ENCODE measurements around the gene P2RY8. TPM values are rescaled to one million over a fixed set of nuclear protein-coding genes. Genes with fewer than 3 reads are reported as not detected.
"Not testable (repeated sequence)": the region's sequence is repeated elsewhere in the genome, so short reads cannot be mapped to it uniquely, and the experiment has no call there.

Gene P2RY8
- total RNA-seq, 2 experiments from 2014 or later = 82.4 to 109 TPM

GRCh38 chrX:1443496-1444075, 93.4 kb downstream of the P2RY8 start:
- peaks cover 67% of the 10 kb centered on the region for H3K36me3 Mint-ChIP-seq
- H3K27me3 Mint-ChIP-seq = no peaks in the 10 kb centered on the region
- ATAC-seq (no peak), DNase-seq (peak; percentile 32)
- H3K9me3 Mint-ChIP-seq (ENCODE audit: low read depth) = peaks cover 30% of the 10 kb centered on the region
- no peak overlapping the region for H3K4me3 Mint-ChIP-seq
- no peak overlapping the region for H3K27ac Mint-ChIP-seq
- H3K4me1 Mint-ChIP-seq = peaks cover 19% of the 10 kb centered on the region
- CTCF ChIA-PET = no interaction called here

GRCh38 chrX:1442724-1443367, 94.1 kb downstream of the P2RY8 start:
- Mint-ChIP-seq H3K4me3 (no peak overlapping the region), H3K27ac (no peak overlapping the region), H3K27me3 (no peaks in the 10 kb centered on the region), H3K9me3 (ENCODE audit: low read depth) (peaks cover 23% of the 10 kb centered on the region), H3K36me3 (peaks cover 66% of the 10 kb centered on the region), H3K4me1 (peaks cover 11% of the 10 kb centered on the region)
- CTCF ChIA-PET = no interaction called here
- DNase-seq (no peak), ATAC-seq (no peak)

GRCh38 chrX:1442016-1442665, 94.8 kb downstream of the P2RY8 start:
- no peak overlapping the region for H3K4me3 Mint-ChIP-seq
- H3K9me3 Mint-ChIP-seq (ENCODE audit: low read depth) = peaks cover 18% of the 10 kb centered on the region
- ATAC-seq (no peak), DNase-seq (peak; percentile 36)
- no peak overlapping the region for H3K27ac Mint-ChIP-seq
- CTCF ChIA-PET = no interaction called here
- H3K4me1 Mint-ChIP-seq = peaks cover 4% of the 10 kb centered on the region
- H3K36me3 Mint-ChIP-seq = peaks cover 66% of the 10 kb centered on the region
- H3K27me3 Mint-ChIP-seq = no peaks in the 10 kb centered on the region

- no peak for ATAC-seq
- peak; percentile 14 for DNase-seq
- H3K4me1 Mint-ChIP-seq = no peaks in the 10 kb centered on the region
- no peak overlapping the region for H3K4me3 Mint-ChIP-seq
- H3K27ac Mint-ChIP-seq = no peak overlapping the region
- H3K9me3 Mint-ChIP-seq (ENCODE audit: low read depth) = peaks cover 16% of the 10 kb centered on the region
- H3K36me3 Mint-ChIP-seq = peaks cover 66% of the 10 kb centered on the region
- no peaks in the 10 kb centered on the region for H3K27me3 Mint-ChIP-seq
- CTCF ChIA-PET = no interaction called here
Measured at GRCh38 chrX:1440506-1440905, 96.5 kb downstream of the P2RY8 start.

GRCh38 chrX:1435241-1435895, 101.6 kb downstream of the P2RY8 start:
- DNase-seq (peak; percentile 34), ATAC-seq (no peak)
- CTCF ChIA-PET = no interaction called here
- no peaks in the 10 kb centered on the region for H3K4me1 Mint-ChIP-seq
- no peak overlapping the region for H3K4me3 Mint-ChIP-seq
- H3K9me3 Mint-ChIP-seq (ENCODE audit: low read depth) = no peaks in the 10 kb centered on the region
- no peak overlapping the region for H3K27ac Mint-ChIP-seq
- H3K36me3 Mint-ChIP-seq = peaks cover 46% of the 10 kb centered on the region
- no peaks in the 10 kb centered on the region for H3K27me3 Mint-ChIP-seq

GRCh38 chrX:1434871-1435240, 102.1 kb downstream of the P2RY8 start:
- no peak overlapping the region for H3K27ac Mint-ChIP-seq
- CTCF ChIA-PET = no interaction called here
- H3K36me3 Mint-ChIP-seq = peaks cover 43% of the 10 kb centered on the region

GRCh38 chrX:1433646-1434357, 103.2 kb downstream of the P2RY8 start:
- CTCF ChIA-PET = no interaction called here
- Mint-ChIP-seq H3K36me3 (peaks cover 37% of the 10 kb centered on the region), H3K9me3 (ENCODE audit: low read depth) (no peaks in the 10 kb centered on the region), H3K4me1 (no peaks in the 10 kb centered on the region), H3K27me3 (no peaks in the 10 kb centered on the region), H3K4me3 (no peak overlapping the region), H3K27ac (no peak overlapping the region)
- DNase-seq = no peak
- no peak for ATAC-seq

More at GRCh38 chrX:1434871-1435240, 102.1 kb downstream of the P2RY8 start:
- Mint-ChIP-seq H3K4me1 (no peaks in the 10 kb centered on the region), H3K9me3 (ENCODE audit: low read depth) (no peaks in the 10 kb centered on the region), H3K4me3 (no peak overlapping the region), H3K27me3 (no peaks in the 10 kb centered on the region)
- peak; percentile 39 for DNase-seq
- ATAC-seq = no peak

- no peaks in the 10 kb centered on the region for H3K4me1 Mint-ChIP-seq
- H3K4me3 Mint-ChIP-seq = no peak overlapping the region
- H3K27me3 Mint-ChIP-seq = no peaks in the 10 kb centered on the region
- no peaks in the 10 kb centered on the region for H3K9me3 Mint-ChIP-seq (ENCODE audit: low read depth)
- ATAC-seq = peak; percentile 63
- peaks cover 29% of the 10 kb centered on the region for H3K36me3 Mint-ChIP-seq
- CTCF ChIA-PET = no interaction called here
- DNase-seq = peak; percentile 68
- no peak overlapping the region for H3K27ac Mint-ChIP-seq
Measured at GRCh38 chrX:1430451-1430850, 106.5 kb downstream of the P2RY8 start.

- no peak for ATAC-seq
- CTCF ChIA-PET = no interaction called here
- no peaks in the 10 kb centered on the region for H3K27me3 Mint-ChIP-seq
- DNase-seq = no peak
- no peak overlapping the region for H3K4me3 Mint-ChIP-seq
- H3K27ac Mint-ChIP-seq = no peak overlapping the region
- H3K9me3 Mint-ChIP-seq (ENCODE audit: low read depth) = peaks cover 13% of the 10 kb centered on the region
- H3K36me3 Mint-ChIP-seq = peaks cover 48% of the 10 kb centered on the region
- H3K4me1 Mint-ChIP-seq = peaks cover 1% of the 10 kb centered on the region
Measured at GRCh38 chrX:1427756-1428155, 109.2 kb downstream of the P2RY8 start.

- DNase-seq, H3K4me3 Mint-ChIP-seq, CTCF ChIA-PET, H3K27ac Mint-ChIP-seq, H3K27me3 Mint-ChIP-seq, ATAC-seq, H3K4me1 Mint-ChIP-seq: not testable (repeated sequence)
- H3K9me3 Mint-ChIP-seq (ENCODE audit: low read depth) = peaks cover 19% of the 10 kb centered on the region
- peaks cover 58% of the 10 kb centered on the region for H3K36me3 Mint-ChIP-seq
Measured at GRCh38 chrX:1426321-1426720, 110.7 kb downstream of the P2RY8 start.

- no peaks in the 10 kb centered on the region for H3K27me3 Mint-ChIP-seq
- CTCF ChIA-PET = no interaction called here
- H3K9me3 Mint-ChIP-seq (ENCODE audit: low read depth) = peaks cover 19% of the 10 kb centered on the region
- no peak overlapping the region for H3K4me3 Mint-ChIP-seq
- no peak overlapping the region for H3K27ac Mint-ChIP-seq
- H3K4me1 Mint-ChIP-seq = peaks cover 1% of the 10 kb centered on the region
- ATAC-seq = no peak
- no peak for DNase-seq
- peaks cover 65% of the 10 kb centered on the region for H3K36me3 Mint-ChIP-seq
Measured at GRCh38 chrX:1425381-1425780, 111.6 kb downstream of the P2RY8 start.

GRCh38 chrX:1424147-1424851, 112.7 kb downstream of the P2RY8 start:
- no peaks in the 10 kb centered on the region for H3K27me3 Mint-ChIP-seq
- H3K4me1 Mint-ChIP-seq = peaks cover 1% of the 10 kb centered on the region
- no peak overlapping the region for H3K4me3 Mint-ChIP-seq
- H3K27ac Mint-ChIP-seq = no peak overlapping the region
- peaks cover 19% of the 10 kb centered on the region for H3K9me3 Mint-ChIP-seq (ENCODE audit: low read depth)
- DNase-seq = no peak
- CTCF ChIA-PET = no interaction called here
- ATAC-seq = no peak
- peaks cover 73% of the 10 kb centered on the region for H3K36me3 Mint-ChIP-seq

- DNase-seq (no peak), ATAC-seq (no peak)
- peaks cover 77% of the 10 kb centered on the region for H3K36me3 Mint-ChIP-seq
- no peaks in the 10 kb centered on the region for H3K27me3 Mint-ChIP-seq
- CTCF ChIA-PET = no interaction called here
- no peak overlapping the region for H3K27ac Mint-ChIP-seq
- H3K4me1 Mint-ChIP-seq = peaks cover 1% of the 10 kb centered on the region
- peaks cover 19% of the 10 kb centered on the region for H3K9me3 Mint-ChIP-seq (ENCODE audit: low read depth)
- H3K4me3 Mint-ChIP-seq = no peak overlapping the region
Measured at GRCh38 chrX:1423215-1423614, 113.8 kb downstream of the P2RY8 start.
